T-helper 17 cell (primary cell): Measurements from ENCODE around the gene MTSS2. TPM values are rescaled to one million over a fixed set of nuclear protein-coding genes. Genes with fewer than 3 reads are reported as not detected.
A peak's percentile ranks its signal among the peaks of the same experiment; 100 is the strongest.

ENCODE experiments used
- ATAC-seq: fragments of 150-1000 bp; cut with Tn5 transposase; 2 replicates; pipeline ENCODE4 v1.10.0; 2021; ENCODE audit warnings: mild to moderate bottlenecking, moderate library complexity
- DNase-seq, 3 donors: peaks; one replicate each; pipeline versions ENCODE4 v3.0.0 to v3.0.0-alpha.2; 2020 to 2021
- H3K9me3 ChIP-seq: one replicate; pipeline ENCODE4 v1.7.0; 2013; ENCODE audit warnings: low read length, mild to moderate bottlenecking; ENCODE audit not compliant: control insufficient read depth, poor library complexity, severe bottlenecking
- H3K27ac Mint-ChIP-seq: one replicate; pipeline ENCODE4 v1.8.0; 2022; ENCODE audit warnings: mild to moderate bottlenecking, moderate library complexity, mixed read lengths
- H3K27me3 Mint-ChIP-seq: one replicate; pipeline ENCODE4 v1.8.0; 2022; ENCODE audit warnings: mixed read lengths
- H3K36me3 Mint-ChIP-seq: one replicate; pipeline ENCODE4 v1.8.0; 2022; ENCODE audit warnings: low read depth, mixed read lengths
- H3K4me1 Mint-ChIP-seq: one replicate; pipeline ENCODE4 v1.8.0; 2022; ENCODE audit warnings: mild to moderate bottlenecking, mixed read lengths
- H3K4me3 Mint-ChIP-seq: one replicate; pipeline ENCODE4 v1.8.0; 2022; ENCODE audit warnings: mild to moderate bottlenecking, moderate library complexity, mixed read lengths
- total RNA-seq, 4 donors: library from RNA in 2 of 4; stranded (reverse) in 2 of 4; gene quantifications; one replicate each; pipeline ENCODE4 v1.2.3 and lab custom pipeline; 2022 to 2026

MTSS2 gene
- total RNA-seq, 2 donors from 2014 or later, result 4.4 to 6.9 TPM

GRCh38 chr16:70710422-70711210 lies 24.8 kb upstream of the MTSS2 start:
- H3K9me3 ChIP-seq, result no peaks in the 10 kb centered on the region
- H3K27me3 Mint-ChIP-seq, result no peaks in the 10 kb centered on the region
- no peak for ATAC-seq
- H3K4me3 Mint-ChIP-seq, result no peak overlapping the region
- H3K27ac Mint-ChIP-seq, result no peak overlapping the region
- DNase-seq, result no peak
- H3K36me3 Mint-ChIP-seq, result no peaks in the 10 kb centered on the region
- peaks cover 3% of the 10 kb centered on the region for H3K4me1 Mint-ChIP-seq

DNA sequence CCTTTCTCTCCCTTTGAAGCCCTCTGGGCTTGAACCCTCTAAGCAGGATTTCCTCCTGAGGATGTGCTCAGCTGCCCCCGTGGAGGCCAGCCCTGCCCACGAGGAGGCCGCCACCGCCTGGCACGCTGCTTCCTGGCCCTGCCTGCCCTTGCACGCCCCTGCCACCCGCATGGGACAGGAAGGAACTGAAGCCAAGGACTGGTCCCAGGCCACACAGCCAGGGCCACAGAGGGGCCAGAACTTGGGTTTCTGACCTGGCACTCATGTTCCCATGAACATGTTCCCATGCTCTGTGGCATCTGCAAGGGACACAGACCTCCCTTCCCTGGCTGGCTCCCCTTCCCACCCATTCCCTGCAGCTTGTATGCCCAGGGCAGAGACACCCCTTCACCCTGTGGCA lies 24.1 kb upstream of the MTSS2 start:
- H3K4me1 Mint-ChIP-seq, result peaks cover 3% of the 10 kb centered on the region
- no peaks in the 10 kb centered on the region for H3K9me3 ChIP-seq
- ATAC-seq, result no peak
- no peak for DNase-seq
- H3K36me3 Mint-ChIP-seq, result no peaks in the 10 kb centered on the region
- H3K27ac Mint-ChIP-seq, result no peak overlapping the region
- no peaks in the 10 kb centered on the region for H3K27me3 Mint-ChIP-seq
- no peak overlapping the region for H3K4me3 Mint-ChIP-seq

- no peaks in the 10 kb centered on the region for H3K9me3 ChIP-seq
- H3K27me3 Mint-ChIP-seq, result no peaks in the 10 kb centered on the region
- H3K36me3 Mint-ChIP-seq, result no peaks in the 10 kb centered on the region
- no peak for DNase-seq
- no peak for ATAC-seq
- H3K4me3 Mint-ChIP-seq, result no peak overlapping the region
- no peak overlapping the region for H3K27ac Mint-ChIP-seq
- H3K4me1 Mint-ChIP-seq, result peaks cover 3% of the 10 kb centered on the region
Measured at GRCh38 chr16:70709457-70709856, 23.6 kb upstream of the MTSS2 start.

GRCh38 chr16:70708366-70709246 lies 22.8 kb upstream of the MTSS2 start:
- Mint-ChIP-seq H3K4me3 (no peak overlapping the region), H3K36me3 (no peaks in the 10 kb centered on the region), H3K27ac (peak overlapping the region; percentile 57), H3K27me3 (no peaks in the 10 kb centered on the region), H3K4me1 (peaks cover 3% of the 10 kb centered on the region)
- H3K9me3 ChIP-seq, result no peaks in the 10 kb centered on the region
- ATAC-seq, result no peak
- DNase-seq, result no peak

- no peak overlapping the region for H3K4me3 Mint-ChIP-seq
- H3K36me3 Mint-ChIP-seq, result no peaks in the 10 kb centered on the region
- peaks cover 4% of the 10 kb centered on the region for H3K4me1 Mint-ChIP-seq
- ATAC-seq (no peak), DNase-seq (no peak)
- no peak overlapping the region for H3K27ac Mint-ChIP-seq
- H3K27me3 Mint-ChIP-seq, result no peaks in the 10 kb centered on the region
- no peaks in the 10 kb centered on the region for H3K9me3 ChIP-seq
Measured at GRCh38 chr16:70706948-70707465, 21.2 kb upstream of the MTSS2 start.

DNA sequence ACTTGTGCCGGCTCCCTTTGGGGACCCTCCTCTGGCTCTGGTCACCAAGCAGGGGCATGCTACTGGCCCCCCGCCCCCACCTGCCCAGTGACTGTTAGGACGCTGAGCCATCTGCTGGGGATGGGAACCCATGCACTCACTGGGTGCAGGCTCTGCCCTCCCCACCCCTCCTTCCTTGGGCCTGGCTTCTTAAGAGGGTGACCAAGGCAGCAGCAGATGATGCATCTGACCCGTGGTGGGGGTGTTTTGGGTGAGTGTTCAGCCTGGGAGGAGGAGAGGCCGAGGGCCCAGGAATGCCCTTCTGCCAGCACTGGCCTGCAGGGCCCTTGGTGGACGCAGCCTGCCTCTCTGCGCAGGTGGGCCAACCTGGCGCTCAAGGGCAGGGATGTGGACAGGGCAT lies 19.2 kb upstream of the MTSS2 start:
- no peaks in the 10 kb centered on the region for H3K27me3 Mint-ChIP-seq
- DNase-seq (no peak), ATAC-seq (no peak)
- H3K4me1 Mint-ChIP-seq, result peaks cover 4% of the 10 kb centered on the region
- H3K36me3 Mint-ChIP-seq, result peaks cover 2% of the 10 kb centered on the region
- peak overlapping the region; percentile 43 for H3K27ac Mint-ChIP-seq
- no peak overlapping the region for H3K4me3 Mint-ChIP-seq
- no peaks in the 10 kb centered on the region for H3K9me3 ChIP-seq

DNA sequence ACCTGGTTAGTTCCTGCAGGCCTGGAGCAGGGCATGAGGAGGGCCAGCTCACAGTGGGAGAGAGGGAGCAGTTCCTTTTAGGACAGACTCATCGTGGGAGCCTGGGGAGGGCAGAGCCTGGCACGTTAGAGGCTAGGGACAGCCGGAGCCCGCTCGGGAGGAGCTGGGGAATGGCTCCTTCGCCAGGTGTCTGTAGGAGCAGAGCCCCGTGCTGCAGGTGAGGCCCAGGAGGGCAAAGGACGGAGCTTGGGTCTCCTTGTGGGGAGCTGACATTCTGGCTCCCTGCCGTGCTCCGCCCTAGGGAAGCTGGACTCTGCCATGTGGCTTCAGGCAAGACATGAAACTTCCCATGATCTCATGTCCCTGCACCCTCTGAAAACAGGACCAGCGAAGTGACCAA lies 18.7 kb upstream of the MTSS2 start:
- H3K4me3 Mint-ChIP-seq, result no peak overlapping the region
- no peak for ATAC-seq
- peaks cover 4% of the 10 kb centered on the region for H3K4me1 Mint-ChIP-seq
- H3K27ac Mint-ChIP-seq, result peak overlapping the region; percentile 43
- H3K27me3 Mint-ChIP-seq, result no peaks in the 10 kb centered on the region
- H3K36me3 Mint-ChIP-seq, result peaks cover 2% of the 10 kb centered on the region
- DNase-seq, result no peak
- no peaks in the 10 kb centered on the region for H3K9me3 ChIP-seq

GRCh38 chr16:70703835-70704381 lies 18.1 kb upstream of the MTSS2 start:
- H3K4me3 Mint-ChIP-seq, result no peak overlapping the region
- H3K4me1 Mint-ChIP-seq, result peaks cover 6% of the 10 kb centered on the region
- ATAC-seq (no peak), DNase-seq (no peak)
- H3K9me3 ChIP-seq, result no peaks in the 10 kb centered on the region
- no peak overlapping the region for H3K27ac Mint-ChIP-seq
- H3K36me3 Mint-ChIP-seq, result peaks cover 2% of the 10 kb centered on the region
- no peaks in the 10 kb centered on the region for H3K27me3 Mint-ChIP-seq

DNA sequence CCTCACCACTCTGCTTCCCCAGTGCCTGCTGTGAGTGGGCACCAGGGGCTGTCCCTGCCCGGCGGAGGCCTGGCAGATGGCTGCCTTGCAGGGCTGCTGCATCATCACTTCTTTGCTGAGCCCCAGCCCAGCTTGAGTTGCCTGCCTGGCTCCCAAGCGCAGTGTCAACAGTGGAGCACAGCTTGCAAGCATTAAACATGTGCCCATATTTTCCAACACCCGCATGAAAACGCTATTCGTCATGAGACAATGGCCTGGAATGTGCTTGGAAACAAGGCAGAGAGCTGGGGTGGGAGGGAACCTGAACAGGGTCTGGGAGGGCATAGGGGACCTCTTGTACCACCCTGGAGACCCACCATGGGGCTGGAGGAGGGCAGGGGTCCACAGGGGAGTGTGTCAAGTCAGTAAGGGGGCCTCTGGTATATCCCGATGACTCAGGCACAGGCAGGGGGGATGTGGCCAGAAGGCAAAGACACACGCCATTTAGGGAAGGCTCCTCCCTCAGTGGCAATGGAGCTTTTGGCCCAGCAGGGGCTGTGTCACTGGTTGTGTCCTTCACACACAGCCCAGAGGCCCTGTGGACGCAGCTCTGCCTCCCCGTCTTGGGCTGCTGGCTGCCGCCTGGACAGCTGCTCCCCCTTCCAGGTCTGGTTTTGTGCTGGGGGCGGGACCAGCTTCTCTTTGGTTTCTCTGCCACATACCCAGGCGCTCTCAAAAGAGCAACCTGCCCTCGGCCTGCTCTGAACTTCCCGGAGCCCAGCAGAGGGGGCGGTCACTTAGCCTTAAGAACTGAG lies 17.4 kb upstream of the MTSS2 start:
- H3K27ac Mint-ChIP-seq, result no peak overlapping the region
- H3K9me3 ChIP-seq, result no peaks in the 10 kb centered on the region
- no peak for ATAC-seq
- H3K27me3 Mint-ChIP-seq, result no peaks in the 10 kb centered on the region
- H3K4me1 Mint-ChIP-seq, result peaks cover 6% of the 10 kb centered on the region
- H3K36me3 Mint-ChIP-seq, result peaks cover 2% of the 10 kb centered on the region
- no peak for DNase-seq
- no peak overlapping the region for H3K4me3 Mint-ChIP-seq

GRCh38 chr16:70702624-70703023 lies 16.8 kb upstream of the MTSS2 start:
- H3K4me3 Mint-ChIP-seq, result no peak overlapping the region
- H3K36me3 Mint-ChIP-seq, result peaks cover 2% of the 10 kb centered on the region
- H3K9me3 ChIP-seq, result no peaks in the 10 kb centered on the region
- no peak overlapping the region for H3K27ac Mint-ChIP-seq
- DNase-seq, result no peak
- no peak for ATAC-seq
- no peaks in the 10 kb centered on the region for H3K27me3 Mint-ChIP-seq
- H3K4me1 Mint-ChIP-seq, result peaks cover 6% of the 10 kb centered on the region

- Mint-ChIP-seq H3K4me1 (peaks cover 6% of the 10 kb centered on the region), H3K27me3 (no peaks in the 10 kb centered on the region), H3K36me3 (peaks cover 2% of the 10 kb centered on the region), H3K4me3 (no peak overlapping the region), H3K27ac (peak overlapping the region; percentile 85)
- ATAC-seq (no peak), DNase-seq (no peak)
- H3K9me3 ChIP-seq, result no peaks in the 10 kb centered on the region
Measured at GRCh38 chr16:70701998-70702397, 16.1 kb upstream of the MTSS2 start.

- ATAC-seq (no peak), DNase-seq (no peak)
- H3K27ac Mint-ChIP-seq, result peak overlapping the region; percentile 85
- peaks cover 2% of the 10 kb centered on the region for H3K36me3 Mint-ChIP-seq
- no peak overlapping the region for H3K4me3 Mint-ChIP-seq
- H3K4me1 Mint-ChIP-seq, result peaks cover 6% of the 10 kb centered on the region
- H3K27me3 Mint-ChIP-seq, result no peaks in the 10 kb centered on the region
- H3K9me3 ChIP-seq, result no peaks in the 10 kb centered on the region
Measured at GRCh38 chr16:70701596-70701995, 15.7 kb upstream of the MTSS2 start.
